ENCODE results near the gene PLXDC2.

DNA sequence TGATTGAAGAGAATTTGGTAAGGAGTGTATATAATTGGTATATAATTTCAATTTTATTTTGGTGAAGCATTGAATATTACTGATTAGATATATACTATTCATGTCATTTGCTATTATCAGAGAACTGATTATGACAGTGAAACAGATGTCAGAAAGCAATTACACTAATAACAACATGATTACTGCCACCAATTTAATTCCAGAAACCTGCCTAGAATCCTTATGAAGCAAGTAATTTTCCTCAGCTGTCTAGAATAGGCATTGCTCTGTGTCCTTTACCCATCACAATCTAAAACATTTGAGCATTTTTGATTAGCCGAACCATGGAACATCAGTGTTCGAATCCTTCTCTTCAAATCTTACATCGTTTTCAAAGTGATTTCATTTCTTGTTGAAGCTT lies 24.5 kb downstream of the PLXDC2 start:
- TF ChIP-seq, protein P1, sequence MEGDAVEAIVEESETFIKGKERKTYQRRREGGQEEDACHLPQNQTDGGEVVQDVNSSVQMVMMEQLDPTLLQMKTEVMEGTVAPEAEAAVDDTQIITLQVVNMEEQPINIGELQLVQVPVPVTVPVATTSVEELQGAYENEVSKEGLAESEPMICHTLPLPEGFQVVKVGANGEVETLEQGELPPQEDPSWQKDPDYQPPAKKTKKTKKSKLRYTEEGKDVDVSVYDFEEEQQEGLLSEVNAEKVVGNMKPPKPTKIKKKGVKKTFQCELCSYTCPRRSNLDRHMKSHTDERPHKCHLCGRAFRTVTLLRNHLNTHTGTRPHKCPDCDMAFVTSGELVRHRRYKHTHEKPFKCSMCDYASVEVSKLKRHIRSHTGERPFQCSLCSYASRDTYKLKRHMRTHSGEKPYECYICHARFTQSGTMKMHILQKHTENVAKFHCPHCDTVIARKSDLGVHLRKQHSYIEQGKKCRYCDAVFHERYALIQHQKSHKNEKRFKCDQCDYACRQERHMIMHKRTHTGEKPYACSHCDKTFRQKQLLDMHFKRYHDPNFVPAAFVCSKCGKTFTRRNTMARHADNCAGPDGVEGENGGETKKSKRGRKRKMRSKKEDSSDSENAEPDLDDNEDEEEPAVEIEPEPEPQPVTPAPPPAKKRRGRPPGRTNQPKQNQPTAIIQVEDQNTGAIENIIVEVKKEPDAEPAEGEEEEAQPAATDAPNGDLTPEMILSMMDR (IDR thresholded peaks at IDR 0.05), result no peak
- TF ChIP-seq POLR2A (IDR thresholded peaks at IDR 0.05), result no peak

Data from Peyer's patch (tissue), 4 donors.